Medulla oblongata (tissue), 1 donor: ENCODE results near the gene XXYLT1.
A peak's percentile ranks its signal among the peaks of the same experiment; 100 is the strongest.
"Not testable (repeated sequence)": the region's sequence is repeated elsewhere in the genome, so short reads cannot be mapped to it uniquely, and the experiment has no call there.

Source experiments
- DNase-seq: peaks from one replicate; pipeline ENCODE4 v3.0.0-alpha.2; 2015; ENCODE audit errors: extremely low spot score

Gene XXYLT1, protein sequence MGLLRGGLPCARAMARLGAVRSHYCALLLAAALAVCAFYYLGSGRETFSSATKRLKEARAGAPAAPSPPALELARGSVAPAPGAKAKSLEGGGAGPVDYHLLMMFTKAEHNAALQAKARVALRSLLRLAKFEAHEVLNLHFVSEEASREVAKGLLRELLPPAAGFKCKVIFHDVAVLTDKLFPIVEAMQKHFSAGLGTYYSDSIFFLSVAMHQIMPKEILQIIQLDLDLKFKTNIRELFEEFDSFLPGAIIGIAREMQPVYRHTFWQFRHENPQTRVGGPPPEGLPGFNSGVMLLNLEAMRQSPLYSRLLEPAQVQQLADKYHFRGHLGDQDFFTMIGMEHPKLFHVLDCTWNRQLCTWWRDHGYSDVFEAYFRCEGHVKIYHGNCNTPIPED

DNA sequence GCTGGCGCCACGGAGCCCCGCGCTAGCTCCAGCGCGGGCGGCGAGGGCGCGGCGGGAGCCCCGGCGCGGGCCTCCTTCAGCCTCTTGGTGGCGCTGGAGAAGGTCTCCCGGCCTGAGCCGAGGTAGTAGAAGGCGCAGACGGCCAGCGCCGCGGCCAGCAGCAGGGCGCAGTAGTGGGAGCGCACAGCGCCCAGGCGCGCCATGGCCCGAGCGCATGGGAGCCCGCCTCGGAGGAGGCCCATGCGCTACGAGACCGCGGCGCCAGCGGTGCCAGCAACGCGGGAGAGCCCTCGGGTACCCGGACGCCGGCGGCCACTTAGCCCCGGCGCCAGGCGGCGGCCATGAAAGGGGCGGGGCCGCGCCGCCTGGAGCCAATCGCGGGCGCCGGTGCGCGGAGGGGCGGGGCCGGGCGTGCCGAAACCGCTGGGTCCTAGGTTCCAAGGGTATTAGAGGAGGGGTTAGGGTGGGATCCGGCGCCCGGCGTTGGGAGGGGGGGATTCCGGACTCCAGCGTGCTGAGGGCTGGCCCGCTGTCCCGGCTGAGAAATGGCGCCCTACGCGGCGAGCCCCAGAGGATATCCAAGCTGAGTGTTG is at the start of gene XXYLT1:
TSS of gene XXYLT1 (minus strand) at position 343 of the 593 bp plus-strand sequence. CDS start at position 242, 101 bp downstream.
- DNase-seq = peak; percentile 86

GRCh38 chr3:195319060-195319459 is 48.1 kb upstream of the XXYLT1 start:
- no peak for DNase-seq

GRCh38 chr3:195312714-195313113 is 41.8 kb upstream of the XXYLT1 start:
- no peak for DNase-seq

- no peak for DNase-seq
Measured at GRCh38 chr3:195307711-195308110, 36.8 kb upstream of the XXYLT1 start.

- no peak for DNase-seq
Measured at GRCh38 chr3:195306369-195306768, 35.4 kb upstream of the XXYLT1 start.

DNA sequence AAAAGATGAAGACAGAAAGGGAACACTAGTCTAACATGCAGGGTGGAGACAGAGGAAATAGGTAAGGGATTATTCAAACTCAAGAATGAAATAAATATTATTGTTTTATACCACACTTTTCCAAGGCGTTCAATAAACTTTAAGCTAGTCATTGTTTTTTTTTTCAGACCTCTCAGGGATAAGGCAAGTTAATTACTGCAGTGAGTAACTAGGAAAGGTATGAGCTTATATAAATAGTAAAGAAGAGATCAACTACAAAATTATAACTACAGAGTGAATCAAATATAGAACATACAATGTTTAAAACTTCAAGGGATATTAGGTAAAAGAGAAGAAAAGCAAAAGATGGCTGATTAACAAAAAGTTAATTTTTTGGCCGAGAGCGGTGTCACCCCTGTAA is 31.5 kb upstream of the XXYLT1 start:
- no peak for DNase-seq

- no peak for DNase-seq
Measured at GRCh38 chr3:195297446-195297845, 26.5 kb upstream of the XXYLT1 start.

GRCh38 chr3:195296662-195297061 is 25.7 kb upstream of the XXYLT1 start:
- no peak for DNase-seq

GRCh38 chr3:195291121-195291520 is 20.2 kb upstream of the XXYLT1 start:
- no peak for DNase-seq

DNA sequence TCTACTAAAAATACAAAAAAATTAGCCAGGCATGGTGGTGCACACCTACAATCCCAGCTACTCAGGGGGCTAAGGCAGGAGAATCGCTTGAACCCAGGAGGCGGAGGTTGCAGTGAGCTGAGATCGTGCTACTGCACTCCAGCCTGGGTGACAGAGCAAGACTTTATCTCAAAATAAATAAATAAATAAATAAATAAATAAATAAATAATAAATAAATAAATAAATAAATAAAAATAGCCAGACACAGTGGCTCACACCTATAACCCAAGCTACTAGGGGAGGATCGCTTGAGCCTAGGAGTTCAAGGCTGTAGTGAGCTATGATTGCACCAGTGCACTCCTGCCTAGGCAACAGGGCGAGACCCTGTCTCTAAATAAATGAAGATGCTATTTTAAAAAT is 19.7 kb upstream of the XXYLT1 start:
- not testable (repeated sequence) for DNase-seq

- no peak for DNase-seq
Measured at GRCh38 chr3:195286115-195286872, 15.3 kb upstream of the XXYLT1 start.

DNA sequence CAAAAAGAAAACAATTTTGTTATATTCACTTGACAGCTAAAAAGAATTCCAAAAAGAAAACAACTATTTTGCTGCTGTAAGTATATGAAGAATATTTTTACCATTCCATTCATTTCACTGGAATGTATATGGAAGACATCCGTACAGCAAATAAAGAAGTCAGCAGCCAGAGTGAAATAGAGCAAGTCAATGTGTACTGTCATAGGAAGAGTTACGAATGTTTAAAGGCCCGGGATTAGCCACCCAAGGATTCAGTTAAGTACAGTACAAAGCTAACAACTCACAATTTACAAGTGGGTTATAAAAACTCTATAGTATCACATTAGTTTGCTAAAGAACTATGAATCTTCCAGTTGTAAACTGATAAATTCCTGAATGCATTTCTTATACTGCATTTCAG is 14.4 kb upstream of the XXYLT1 start:
- no peak for DNase-seq

- no peak for DNase-seq
Measured at GRCh38 chr3:195284842-195285241, 13.9 kb upstream of the XXYLT1 start.

GRCh38 chr3:195282961-195283360 is 12.0 kb upstream of the XXYLT1 start:
- DNase-seq = no peak

DNA sequence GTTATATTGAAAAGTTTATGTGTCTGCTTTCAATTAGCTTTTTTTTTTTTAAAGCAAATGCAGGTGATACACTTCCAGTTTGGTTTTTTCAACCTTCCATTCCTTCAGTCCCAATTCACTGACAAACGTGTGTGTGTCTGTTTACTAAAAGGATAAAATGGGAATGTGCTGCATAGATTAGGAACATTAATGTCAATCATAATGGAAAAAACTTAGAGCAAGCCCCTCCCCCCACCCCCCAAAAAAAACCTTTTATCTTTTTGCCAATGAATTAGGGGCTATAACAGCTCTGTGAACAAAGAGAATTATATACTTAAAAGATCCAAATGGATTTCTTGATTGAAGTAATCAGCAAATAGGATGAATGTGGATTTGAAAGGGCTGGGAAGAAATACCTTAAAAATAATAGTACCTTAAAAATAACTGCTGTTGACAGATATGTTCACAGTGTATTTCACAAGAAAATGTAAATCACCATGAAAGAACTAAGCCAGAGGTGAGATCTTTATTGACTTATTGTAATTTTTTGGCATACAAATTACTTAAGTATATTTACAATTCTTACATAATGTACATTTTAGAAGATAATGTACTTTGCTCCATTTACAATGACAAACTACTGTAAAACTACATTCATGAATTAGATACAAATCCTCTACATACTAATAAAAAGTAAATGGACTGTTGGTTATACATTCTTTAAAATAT is 3.5 kb upstream of the XXYLT1 start:
- no peak for DNase-seq

GRCh38 chr3:195271410-195272243 is 668 bp upstream of the XXYLT1 start:
- peak; percentile 93 for DNase-seq

DNA sequence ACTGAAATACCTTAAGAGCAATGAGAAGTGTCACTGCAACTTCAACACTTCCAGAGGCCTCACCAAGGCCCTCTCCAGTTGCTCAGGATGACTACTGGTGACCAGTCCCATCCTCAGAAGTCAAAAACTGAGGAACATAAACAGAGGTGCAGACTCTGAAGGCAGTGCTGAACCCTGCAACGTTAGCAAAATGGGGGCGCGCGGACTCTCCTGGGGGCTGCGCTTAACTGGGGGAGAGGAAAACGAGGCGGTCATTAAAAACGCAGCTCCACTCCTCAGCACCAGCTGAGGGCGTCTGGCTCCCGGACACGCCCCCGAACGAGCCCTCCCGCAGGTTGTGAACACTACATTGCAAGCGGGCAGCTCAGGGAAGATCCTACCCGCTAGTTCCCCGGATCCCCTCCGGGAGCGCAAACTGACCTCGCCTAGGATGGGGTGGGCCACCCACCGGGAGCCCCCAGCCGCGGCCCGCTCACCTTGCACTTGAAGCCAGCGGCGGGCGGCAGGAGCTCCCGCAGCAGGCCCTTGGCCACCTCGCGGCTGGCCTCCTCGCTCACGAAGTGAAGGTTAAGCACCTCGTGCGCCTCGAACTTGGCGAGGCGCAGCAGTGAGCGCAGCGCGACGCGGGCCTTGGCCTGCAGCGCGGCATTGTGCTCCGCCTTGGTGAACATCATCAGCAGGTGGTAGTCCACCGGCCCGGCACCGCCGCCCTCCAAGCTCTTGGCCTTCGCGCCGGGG is 711 bp downstream of the XXYLT1 start:
- DNase-seq = peak; percentile 14

DNA sequence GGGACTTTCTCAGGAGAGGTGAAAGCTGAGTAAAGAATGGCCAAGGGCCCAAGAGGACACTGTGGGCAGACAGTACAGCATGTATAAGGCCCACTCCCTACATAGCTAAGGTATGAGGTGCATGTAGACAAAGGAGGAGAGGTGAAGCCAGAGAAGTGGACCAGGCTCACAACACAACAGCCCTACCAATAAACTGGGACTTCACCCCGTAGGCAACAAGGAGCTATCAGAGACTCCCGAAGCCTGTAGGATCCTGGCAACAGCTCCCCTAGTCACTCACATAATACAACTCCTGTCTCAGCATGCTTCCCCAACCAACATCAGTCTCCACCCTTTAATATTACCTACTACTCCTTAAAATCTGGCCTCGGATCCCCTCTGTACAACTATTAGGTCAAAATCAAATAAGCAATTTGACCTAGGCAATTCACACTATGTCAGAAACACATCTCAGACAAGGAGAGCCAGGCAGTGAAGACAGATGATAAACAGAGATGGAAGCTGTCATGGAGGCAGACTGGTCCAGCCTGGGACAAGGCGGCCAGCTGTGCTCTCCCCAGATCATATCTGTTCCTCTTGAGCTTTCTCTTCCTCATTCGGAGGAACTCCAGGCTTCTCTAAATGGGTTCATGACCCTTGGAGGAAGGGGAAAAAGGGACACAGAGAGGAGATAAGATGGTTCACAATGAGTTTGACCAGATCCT is 1.4 kb downstream of the XXYLT1 start:
- peak; percentile 33 for DNase-seq

DNA sequence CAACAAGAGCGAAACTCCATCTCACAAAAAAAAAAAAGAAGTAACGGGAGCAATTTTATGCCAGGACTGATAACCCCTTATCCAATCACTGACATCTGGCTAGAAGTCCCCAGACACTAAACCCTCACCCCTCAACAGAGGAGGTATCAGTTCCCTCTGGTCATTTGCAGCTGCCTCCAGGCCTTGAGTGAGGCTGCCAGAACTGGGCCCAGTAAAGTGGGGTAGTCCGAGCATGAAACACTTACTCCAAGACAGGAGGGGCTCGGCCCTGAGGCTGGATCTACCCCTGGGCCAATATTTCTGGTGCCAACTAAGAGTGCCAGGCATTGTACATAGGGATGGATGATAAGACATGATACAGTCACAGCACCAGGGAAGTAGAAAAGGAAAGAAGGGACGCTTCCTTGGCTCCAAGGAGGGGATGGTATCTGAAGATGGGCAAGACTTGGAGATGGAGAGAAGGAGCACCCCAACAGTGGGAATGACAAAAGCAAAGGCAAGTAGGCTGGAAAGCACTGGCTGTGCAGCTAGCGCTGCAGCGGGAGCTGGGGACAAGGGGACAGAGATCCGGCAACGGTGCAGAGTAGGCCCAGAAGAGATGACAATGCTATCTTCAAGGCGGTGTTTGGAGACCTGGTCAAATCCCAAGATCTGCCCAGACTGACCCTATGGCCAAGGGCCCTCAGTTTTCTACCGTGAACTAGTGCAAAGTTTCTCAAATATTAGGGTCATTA is 2.2 kb downstream of the XXYLT1 start:
- no peak for DNase-seq
